A673 (cell line): ENCODE measurements around the gene ZNF528.

Experiments
- EZH2 ChIP-seq: fragments of 200-600 bp; sonication (generic); IDR thresholded peaks from 2 replicates; pipeline ENCODE4 v1.6.1; 2017; ENCODE audit warnings: borderline replicate concordance, low read depth, mild to moderate bottlenecking, mixed read lengths, antibody characterized with exemption, low read length; ENCODE audit not compliant: poor library complexity, severe bottlenecking
- TF ChIP-seq, protein P1 (sequence below): fragments of 300-800, 200-600 bp; sonication (generic); conservative IDR thresholded peaks from 2 replicates; pipeline ENCODE4 v1.5.1; 2017; ENCODE audit warnings: low read depth, mild to moderate bottlenecking, antibody characterized with exemption, low read length, moderate library complexity, mixed read lengths

DNA sequence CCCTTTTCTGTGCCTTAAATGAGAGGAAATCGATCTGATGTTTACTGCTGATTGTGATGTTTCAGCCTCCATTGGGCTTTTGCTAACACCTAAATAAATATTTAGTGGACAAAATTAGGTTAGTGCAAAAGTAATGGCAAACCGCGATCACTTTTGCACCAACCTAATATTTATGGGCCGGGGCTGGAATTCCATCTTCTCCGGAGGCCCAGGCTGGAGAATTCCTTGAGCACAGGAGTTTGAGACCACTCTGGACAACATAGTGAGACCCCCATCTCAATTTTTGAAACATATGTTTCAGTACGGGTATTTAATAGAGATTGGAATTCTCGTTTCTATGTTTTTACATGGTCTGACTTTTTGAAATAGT, 27.3 kb upstream of the ZNF528 start:
- TF ChIP-seq, protein P1, sequence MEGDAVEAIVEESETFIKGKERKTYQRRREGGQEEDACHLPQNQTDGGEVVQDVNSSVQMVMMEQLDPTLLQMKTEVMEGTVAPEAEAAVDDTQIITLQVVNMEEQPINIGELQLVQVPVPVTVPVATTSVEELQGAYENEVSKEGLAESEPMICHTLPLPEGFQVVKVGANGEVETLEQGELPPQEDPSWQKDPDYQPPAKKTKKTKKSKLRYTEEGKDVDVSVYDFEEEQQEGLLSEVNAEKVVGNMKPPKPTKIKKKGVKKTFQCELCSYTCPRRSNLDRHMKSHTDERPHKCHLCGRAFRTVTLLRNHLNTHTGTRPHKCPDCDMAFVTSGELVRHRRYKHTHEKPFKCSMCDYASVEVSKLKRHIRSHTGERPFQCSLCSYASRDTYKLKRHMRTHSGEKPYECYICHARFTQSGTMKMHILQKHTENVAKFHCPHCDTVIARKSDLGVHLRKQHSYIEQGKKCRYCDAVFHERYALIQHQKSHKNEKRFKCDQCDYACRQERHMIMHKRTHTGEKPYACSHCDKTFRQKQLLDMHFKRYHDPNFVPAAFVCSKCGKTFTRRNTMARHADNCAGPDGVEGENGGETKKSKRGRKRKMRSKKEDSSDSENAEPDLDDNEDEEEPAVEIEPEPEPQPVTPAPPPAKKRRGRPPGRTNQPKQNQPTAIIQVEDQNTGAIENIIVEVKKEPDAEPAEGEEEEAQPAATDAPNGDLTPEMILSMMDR, result no peak
- TF ChIP-seq EZH2, result no peak
